Measurements from ENCODE around the gene NEK9.
"Not testable (repeated sequence)": the region's sequence is repeated elsewhere in the genome, so short reads cannot be mapped to it uniquely, and the experiment has no call there.

Gene NEK9

DNA sequence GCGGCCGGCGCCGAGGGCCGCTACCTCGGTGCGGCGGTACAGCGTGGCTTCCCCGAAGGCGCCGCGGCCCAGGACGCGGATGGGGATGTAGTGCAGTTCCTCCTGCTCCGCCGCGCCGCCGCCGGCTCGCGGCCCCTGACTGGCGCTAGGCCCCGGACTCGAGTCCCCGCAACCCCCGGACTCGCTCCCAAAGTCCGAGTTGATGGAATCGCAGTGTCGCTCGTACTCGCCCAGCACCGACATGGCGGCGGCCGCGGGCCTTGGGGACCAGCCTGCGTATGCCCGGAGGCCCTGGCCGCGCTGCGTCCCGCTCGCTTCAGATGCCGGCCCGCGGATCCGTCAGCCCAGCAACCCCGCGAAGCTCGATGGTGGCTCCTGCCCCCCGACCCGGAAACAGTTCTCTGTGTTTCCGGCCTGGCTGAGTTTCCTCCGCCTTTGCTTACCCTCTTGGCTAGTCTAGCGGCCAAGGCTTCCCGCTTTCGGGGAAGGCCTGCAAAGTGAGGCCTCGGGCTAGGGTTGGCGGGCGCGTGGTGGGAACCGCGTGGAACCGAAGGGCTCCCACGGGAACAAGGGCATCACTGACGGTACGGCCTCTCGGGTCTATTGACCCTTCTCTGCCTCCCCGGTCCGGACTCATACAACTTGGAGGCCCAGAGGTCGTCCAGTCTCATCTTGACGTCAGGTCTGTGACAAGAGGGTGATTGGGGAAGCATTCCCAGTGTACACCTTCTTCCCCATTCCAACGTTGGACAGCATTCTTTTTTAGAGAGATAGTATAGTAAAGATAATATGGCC lies at the start of gene NEK9:
Gene NEK9, minus strand, starts transcription at position 370 of the 795 bp plus-strand sequence. Its CDS starts 127 bp downstream, at position 243.
- DNase-seq (ENCODE audit: low spot score) = peak; percentile 93

- DNase-seq (ENCODE audit: low spot score) = peak; percentile 88
These were observed 49.4 kb upstream of the NEK9 start, which contains the start of gene TMED10 for GRCh38 chr14:75176142-75176820. TMED10 (minus strand) TSS chr14:75176612; CDS start chr14:75176579, 33 bp downstream.

DNA sequence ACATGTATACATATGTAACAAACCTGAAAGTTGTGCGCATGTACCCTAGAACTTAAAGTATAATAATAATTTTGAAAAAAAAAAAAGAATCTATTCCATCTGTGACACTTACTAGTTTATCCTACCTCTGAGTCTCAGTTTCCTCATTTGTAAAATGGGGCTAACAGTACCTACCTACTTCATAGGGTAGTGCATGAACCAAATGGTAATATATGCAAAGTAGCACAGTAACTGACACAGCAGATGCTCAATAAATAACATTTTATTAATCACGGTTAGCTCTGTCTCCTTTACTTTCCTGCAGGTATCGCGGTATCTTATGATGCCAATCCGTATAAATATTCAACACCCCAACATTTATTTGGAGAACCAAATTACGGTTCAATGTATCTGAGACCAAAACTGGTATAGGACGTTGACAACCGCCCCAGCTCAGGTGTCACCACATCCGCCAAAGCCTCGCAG lies 48.9 kb upstream of the NEK9 start:
- no peak for DNase-seq (ENCODE audit: low spot score)

DNA sequence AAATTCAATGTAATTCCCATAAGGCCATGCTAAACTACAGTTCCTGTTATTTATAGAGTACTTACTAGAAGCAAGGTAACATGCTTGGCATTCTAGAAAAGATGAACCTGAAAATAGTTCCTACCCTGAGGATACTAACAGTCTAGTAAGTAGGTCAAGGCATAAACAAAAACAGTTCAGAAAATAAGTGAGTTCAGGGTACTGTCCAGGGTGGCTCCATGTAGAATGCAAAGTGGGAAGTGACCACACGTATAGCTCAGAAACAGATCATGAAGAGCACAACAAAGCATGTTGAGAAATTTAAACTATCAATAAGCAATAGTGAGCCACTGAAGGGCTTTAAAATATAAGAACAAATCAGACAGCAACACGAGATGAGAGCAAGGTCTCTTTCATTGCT lies 47.2 kb upstream of the NEK9 start:
- no peak for DNase-seq (ENCODE audit: low spot score)

DNA sequence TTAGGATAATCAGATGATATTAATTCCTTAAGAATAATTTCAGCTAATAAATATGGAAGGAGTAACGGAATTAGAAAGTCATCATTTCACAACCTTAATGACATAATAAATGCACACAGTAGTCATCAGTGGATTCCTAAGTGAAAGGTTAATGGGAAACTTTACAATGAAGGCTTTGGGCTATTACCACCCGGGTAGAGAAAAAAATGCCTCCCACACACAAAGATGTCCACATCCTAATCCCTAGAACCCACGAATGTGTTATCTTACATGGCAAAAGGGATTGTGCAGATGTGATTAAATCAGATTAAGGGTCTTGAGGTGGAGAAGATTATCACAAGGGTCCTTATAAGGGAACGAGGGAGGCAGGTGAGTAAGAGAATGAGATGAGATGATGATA lies 43.9 kb upstream of the NEK9 start:
- no peak for DNase-seq (ENCODE audit: low spot score)

DNA sequence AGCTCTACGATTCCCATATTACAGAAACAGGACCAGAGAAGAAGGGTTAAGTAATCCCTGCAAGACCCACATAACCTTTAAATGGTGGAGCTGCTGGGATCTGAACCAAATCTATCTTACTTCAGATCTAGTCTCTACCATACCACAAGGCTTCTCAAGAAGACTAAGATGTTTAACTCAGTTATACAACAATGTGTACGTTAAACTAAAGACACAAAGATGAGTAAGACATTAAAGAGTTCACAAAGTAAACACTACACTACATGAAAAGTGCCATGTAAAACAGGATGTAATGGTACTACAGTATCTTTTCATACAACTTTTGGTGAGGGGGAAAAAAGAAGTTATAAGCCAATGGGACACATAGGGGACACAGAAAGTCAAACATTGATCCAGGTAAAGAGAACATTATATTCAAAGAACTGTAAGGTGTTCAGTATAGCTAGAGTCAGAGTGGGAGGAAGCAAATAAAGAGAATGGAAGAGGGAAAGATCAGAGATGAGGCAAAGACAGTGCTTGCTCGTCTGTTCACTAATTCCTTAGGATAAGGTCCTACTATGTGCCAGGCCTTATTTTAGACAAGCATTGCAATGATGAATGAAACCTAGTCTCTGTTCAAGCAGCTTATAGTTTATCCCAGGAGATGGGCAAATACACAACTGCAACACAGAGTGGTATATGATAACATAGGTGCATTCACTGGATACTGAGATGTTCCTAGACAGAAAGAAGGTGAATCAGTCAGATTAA lies 41.9 kb upstream of the NEK9 start:
- no peak for DNase-seq (ENCODE audit: low spot score)

DNA sequence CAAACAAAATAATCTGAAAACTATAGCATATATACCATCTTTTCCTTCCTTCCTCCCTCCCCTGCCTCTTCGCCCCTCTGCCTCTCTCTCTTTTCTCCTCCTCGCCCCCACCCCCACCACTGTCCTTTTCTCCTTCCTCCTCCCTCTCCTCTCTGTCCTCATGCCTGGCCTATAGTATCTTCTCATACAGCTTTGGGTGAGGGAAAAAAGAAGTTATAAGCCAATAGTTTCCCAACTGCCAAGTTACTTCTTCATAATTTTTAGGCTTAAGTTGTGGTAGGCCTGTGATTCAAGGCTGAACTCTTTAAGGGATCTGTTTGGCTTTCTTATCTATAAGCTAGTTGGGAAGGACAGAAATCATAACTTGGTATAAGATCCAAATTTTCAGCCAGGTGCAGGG lies 40.5 kb upstream of the NEK9 start:
- DNase-seq (ENCODE audit: low spot score) = no peak

GRCh38 chr14:75165586-75166391 lies 38.9 kb upstream of the NEK9 start:
- DNase-seq (ENCODE audit: low spot score) = no peak

DNA sequence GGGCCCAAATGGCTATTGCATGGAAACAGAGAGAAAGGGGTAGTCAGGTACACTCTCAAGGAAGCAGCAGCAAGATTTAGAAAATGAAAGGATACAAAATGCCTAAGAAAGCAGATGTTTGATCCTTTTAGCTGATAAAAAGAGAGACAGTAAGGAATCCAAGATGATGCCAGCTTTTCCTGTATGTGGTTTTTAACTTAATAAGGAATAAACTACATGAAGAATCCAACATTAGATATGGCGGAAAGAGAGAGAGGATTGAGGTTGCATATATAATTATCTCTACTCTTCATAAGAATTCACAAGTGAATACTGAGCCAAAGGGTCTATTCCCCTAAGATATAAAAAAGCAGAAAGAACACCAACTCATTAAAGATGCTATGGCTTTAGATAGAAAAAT lies 38.0 kb upstream of the NEK9 start:
- no peak for DNase-seq (ENCODE audit: low spot score)

GRCh38 chr14:75163677-75164076 lies 36.8 kb upstream of the NEK9 start:
- DNase-seq (ENCODE audit: low spot score) = no peak

DNA sequence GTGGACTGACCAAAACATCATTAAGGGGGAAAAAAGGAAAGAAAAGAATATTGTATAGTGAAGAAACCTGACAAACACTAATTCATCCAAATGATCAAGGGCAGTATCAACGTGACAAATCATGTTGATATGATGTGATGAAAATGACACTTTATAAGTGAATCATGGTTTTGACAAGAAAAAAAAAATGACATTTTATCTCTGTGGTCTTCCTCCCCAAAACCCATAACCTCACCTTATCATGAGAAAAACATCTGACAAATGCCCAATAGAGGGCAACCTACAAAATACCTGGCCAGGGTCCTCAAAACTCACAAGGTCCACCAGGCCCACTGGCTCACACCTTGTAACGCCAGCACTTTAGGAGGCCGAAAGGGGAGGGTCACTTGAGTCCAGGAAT lies 35.8 kb upstream of the NEK9 start:
- DNase-seq (ENCODE audit: low spot score) = no peak

GRCh38 chr14:75158843-75159614 lies 32.2 kb upstream of the NEK9 start:
- no peak for DNase-seq (ENCODE audit: low spot score)

DNA sequence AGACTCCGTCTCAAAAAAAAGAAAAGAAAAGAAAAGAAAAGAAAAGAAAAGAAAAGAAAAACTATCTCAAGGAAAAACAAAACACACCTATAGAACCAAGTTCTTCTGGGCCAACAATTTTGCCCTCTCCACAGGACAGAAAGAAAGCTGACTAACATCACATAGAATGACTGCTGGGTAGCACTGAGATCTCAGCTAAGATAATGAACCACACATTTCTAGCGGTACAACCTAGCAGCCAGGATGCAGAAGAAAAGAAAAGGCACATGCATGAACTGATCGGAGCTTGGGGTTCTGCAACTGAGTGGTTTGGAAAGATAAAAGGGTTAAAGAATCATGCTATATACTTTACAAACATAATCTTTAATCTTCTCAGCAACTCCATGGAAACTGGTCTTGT lies 30.1 kb upstream of the NEK9 start:
- DNase-seq (ENCODE audit: low spot score) = no peak

DNA sequence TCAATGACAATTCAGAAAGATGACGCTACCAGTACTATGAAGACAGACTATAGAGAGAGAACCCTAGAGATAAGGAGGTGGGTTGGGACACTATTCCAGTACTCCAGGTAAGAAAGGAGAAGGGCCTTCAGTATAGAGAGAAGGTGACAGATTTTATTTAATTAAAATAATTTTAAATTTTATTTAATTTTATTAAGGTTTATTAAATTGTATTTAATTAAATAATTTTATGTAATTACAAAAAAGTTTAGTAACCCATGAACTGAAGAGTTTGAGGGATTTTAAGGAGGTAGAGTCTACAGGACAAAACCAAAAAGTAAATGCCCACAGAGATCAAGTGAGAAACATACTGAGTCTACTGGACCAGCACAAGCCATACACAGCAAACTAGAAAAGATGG lies 29.3 kb upstream of the NEK9 start:
- no peak for DNase-seq (ENCODE audit: low spot score)

DNA sequence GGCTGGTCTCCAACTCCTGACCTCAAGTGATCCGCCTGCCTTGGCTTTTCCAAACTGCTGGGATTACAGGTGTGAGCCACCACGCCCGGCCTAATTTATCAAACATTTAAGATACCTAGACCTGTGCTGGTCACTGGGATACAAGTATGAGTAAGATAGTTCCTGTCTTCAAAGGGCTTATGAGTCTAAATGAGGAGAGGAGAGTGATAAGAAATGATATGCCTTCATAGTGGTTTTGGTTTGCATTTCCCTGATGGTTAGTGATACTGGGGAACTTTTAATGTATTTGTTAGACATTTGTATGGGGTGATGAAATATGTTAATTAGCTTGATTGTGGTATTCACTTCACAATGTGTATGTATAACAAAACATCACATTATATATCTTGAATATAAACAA lies 28.3 kb upstream of the NEK9 start:
- DNase-seq (ENCODE audit: low spot score) = no peak

GRCh38 chr14:75153295-75153694 lies 26.4 kb upstream of the NEK9 start:
- no peak for DNase-seq (ENCODE audit: low spot score)

DNA sequence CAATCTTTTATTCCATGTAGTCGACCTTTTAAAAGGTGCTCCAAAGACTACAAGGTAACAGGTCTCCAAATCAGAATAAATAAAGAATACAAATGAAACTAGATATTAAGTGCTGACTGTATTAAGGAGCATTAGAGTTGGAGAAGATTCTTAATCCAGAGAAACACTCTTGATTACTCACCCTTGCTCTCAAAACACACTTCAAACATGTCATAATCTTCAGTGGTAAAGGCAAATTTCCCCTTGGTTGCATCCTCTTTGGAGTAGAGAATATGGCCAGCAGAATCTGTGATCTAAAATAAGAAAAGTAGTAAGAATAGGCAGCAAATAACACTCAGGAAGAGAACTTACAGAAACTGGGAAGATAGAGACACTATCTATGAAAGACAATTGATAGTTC lies 25.0 kb upstream of the NEK9 start:
- DNase-seq (ENCODE audit: low spot score) = no peak

GRCh38 chr14:75150637-75151036 lies 23.8 kb upstream of the NEK9 start:
- DNase-seq (ENCODE audit: low spot score) = not testable (repeated sequence)

DNA sequence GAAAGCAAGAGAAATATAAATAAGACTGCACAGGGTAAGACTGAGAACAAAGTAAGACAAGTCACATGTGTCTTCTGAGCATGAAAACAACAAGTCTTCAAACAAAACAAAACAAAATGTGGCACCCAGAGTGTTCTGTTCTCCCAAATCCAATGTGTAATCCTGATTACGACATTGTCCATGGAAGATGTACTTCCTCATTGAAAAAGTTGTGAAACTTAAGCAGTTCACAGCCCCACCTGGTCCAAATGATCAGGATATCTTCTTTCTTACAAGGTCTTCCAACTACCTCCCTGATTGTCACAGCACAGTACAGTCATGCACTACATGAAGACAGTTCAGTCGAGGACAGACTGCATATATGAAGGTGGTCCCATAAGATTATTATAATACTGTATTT lies 23.3 kb upstream of the NEK9 start:
- DNase-seq (ENCODE audit: low spot score) = no peak

GRCh38 chr14:75147423-75148071 lies 20.7 kb upstream of the NEK9 start:
- peak; percentile 68 for DNase-seq (ENCODE audit: low spot score)

DNA sequence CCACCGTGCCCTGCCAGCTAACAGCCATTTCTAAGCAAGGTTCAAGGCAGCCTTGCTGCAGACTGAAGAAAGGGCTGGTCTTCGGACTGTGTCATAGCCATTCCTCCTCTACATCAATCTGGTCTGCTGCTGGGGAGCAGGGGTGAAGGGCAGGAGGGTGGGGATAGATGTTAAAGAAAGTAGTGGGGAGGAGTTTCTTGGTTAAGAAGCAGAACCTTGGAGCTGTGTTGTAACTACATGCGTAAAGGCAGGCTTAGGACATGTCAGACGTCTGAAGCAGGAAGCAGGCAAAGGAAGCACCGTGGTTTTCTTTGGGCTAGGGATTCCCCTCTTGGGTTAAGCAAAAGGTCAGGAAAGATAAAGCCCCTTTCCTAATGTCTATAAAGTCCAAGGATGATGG lies 18.1 kb upstream of the NEK9 start:
- DNase-seq (ENCODE audit: low spot score) = no peak
